MM.1S (cell line): ENCODE results near the gene GTF2H1.

Experiments used
- DNase-seq: peaks from one replicate; pipeline ENCODE4 v3.0.0-alpha.2; 2015
- H2AFZ ChIP-seq: fragments of 300-600 bp; sonication (generic); 2 replicates; pipeline ENCODE4 v1.6.0; 2016; ENCODE audit warnings: antibody characterized with exemption, low read length
- H3F3A ChIP-seq: fragments of 300-600 bp; sonication (generic); 2 replicates; pipeline ENCODE4 v1.6.1; 2016; ENCODE audit warnings: mild to moderate bottlenecking, antibody characterized with exemption, low read length, moderate library complexity, mixed read lengths; ENCODE audit not compliant: insufficient read depth
- H3K27ac ChIP-seq: fragments of 300-600 bp; sonication (generic); 2 replicates; pipeline ENCODE4 v1.5.1; 2016; ENCODE audit warnings: mild to moderate bottlenecking, low read length
- H3K27me3 ChIP-seq: fragments of 300-600 bp; sonication (generic); replicated peaks from 2 replicates; pipeline ENCODE4 v1.6.0; 2016; ENCODE audit warnings: low read length; ENCODE audit not compliant: insufficient read depth
- H3K36me3 ChIP-seq: fragments of 300-600 bp; sonication (generic); replicated peaks from 2 replicates; pipeline ENCODE4 v1.6.1; 2016; ENCODE audit warnings: mild to moderate bottlenecking, low read length, mixed read lengths; ENCODE audit not compliant: insufficient read depth
- H3K4me1 ChIP-seq: fragments of 300-600 bp; sonication (generic); 2 replicates; pipeline ENCODE4 v1.6.1; 2016; ENCODE audit warnings: low read length, mixed read lengths
- H3K4me2 ChIP-seq: fragments of 300-600 bp; sonication (generic); 2 replicates; pipeline ENCODE4 v1.6.0; 2016; ENCODE audit warnings: low read depth, low read length
- H3K4me3 ChIP-seq: fragments of 300-600 bp; sonication (generic); 2 replicates; pipeline ENCODE4 v1.5.1; 2016; ENCODE audit warnings: low read length, mixed read lengths
- H3K79me2 ChIP-seq: fragments of 300-600 bp; sonication (generic); 2 replicates; pipeline ENCODE4 v1.6.1; 2016; ENCODE audit warnings: mixed run types, low read length, mixed read lengths
- H3K9ac ChIP-seq: fragments of 300-600 bp; sonication (generic); 2 replicates; pipeline ENCODE4 v1.6.1; 2016; ENCODE audit warnings: low read length, mixed read lengths
- H3K9me2 ChIP-seq: fragments of 300-600 bp; sonication (generic); replicated peaks from 2 replicates; pipeline ENCODE4 v1.6.1; 2016; ENCODE audit warnings: mild to moderate bottlenecking, low read length, mixed read lengths; ENCODE audit not compliant: insufficient read depth
- H3K9me3 ChIP-seq: fragments of 300-600 bp; sonication (generic); replicated peaks from 2 replicates; pipeline ENCODE4 v1.6.1; 2016; ENCODE audit warnings: mild to moderate bottlenecking, low read length, mixed read lengths; ENCODE audit not compliant: insufficient read depth
- H4K20me1 ChIP-seq: fragments of 300-600 bp; sonication (generic); 2 replicates; pipeline ENCODE4 v1.6.1; 2016; ENCODE audit warnings: mild to moderate bottlenecking, low read length, moderate library complexity, mixed read lengths; ENCODE audit not compliant: insufficient read depth
- EZH2 ChIP-seq: fragments of 300-600 bp; sonication (generic); optimal IDR thresholded peaks from 2 replicates; pipeline ENCODE3; 2017; ENCODE audit warnings: low read depth, mild to moderate bottlenecking, antibody characterized with exemption, low read length, mixed read lengths
- EZH2phosphoT487 ChIP-seq: fragments of 300-600 bp; sonication (generic); IDR thresholded peaks from 2 replicates; pipeline ENCODE4 v1.6.1; 2018; ENCODE audit warnings: antibody characterized with exemption, low read length
- TF ChIP-seq, protein P1 (sequence below): fragments of 300-600 bp; sonication (generic); IDR thresholded peaks from 2 replicates; pipeline ENCODE4 v1.5.1; 2016; ENCODE audit warnings: antibody characterized with exemption, low read length, mixed read lengths

Gene GTF2H1

GRCh38 chr11:18294862-18295261 is 27.5 kb upstream of the GTF2H1 start:
- no peak for TF ChIP-seq EZH2phosphoT487
- TF ChIP-seq, protein P1, sequence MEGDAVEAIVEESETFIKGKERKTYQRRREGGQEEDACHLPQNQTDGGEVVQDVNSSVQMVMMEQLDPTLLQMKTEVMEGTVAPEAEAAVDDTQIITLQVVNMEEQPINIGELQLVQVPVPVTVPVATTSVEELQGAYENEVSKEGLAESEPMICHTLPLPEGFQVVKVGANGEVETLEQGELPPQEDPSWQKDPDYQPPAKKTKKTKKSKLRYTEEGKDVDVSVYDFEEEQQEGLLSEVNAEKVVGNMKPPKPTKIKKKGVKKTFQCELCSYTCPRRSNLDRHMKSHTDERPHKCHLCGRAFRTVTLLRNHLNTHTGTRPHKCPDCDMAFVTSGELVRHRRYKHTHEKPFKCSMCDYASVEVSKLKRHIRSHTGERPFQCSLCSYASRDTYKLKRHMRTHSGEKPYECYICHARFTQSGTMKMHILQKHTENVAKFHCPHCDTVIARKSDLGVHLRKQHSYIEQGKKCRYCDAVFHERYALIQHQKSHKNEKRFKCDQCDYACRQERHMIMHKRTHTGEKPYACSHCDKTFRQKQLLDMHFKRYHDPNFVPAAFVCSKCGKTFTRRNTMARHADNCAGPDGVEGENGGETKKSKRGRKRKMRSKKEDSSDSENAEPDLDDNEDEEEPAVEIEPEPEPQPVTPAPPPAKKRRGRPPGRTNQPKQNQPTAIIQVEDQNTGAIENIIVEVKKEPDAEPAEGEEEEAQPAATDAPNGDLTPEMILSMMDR, result no peak
- no peak for TF ChIP-seq EZH2
- Histone ChIP-seq H3K9me2 (no peaks in the 10 kb centered on the region), H3K27me3 (no peaks in the 10 kb centered on the region), H3K36me3 (no peaks in the 10 kb centered on the region; the same call in 1 of the 2 replicates), H3K9ac (no peak overlapping the region), H3F3A (no peaks in the 10 kb centered on the region), H3K4me1 (no peaks in the 10 kb centered on the region), H3K4me2 (no peak overlapping the region), H3K4me3 (no peak overlapping the region), H2AFZ (no peak overlapping the region), H3K27ac (no peak overlapping the region), H3K9me3 (no peaks in the 10 kb centered on the region), H4K20me1 (no peaks in the 10 kb centered on the region), H3K79me2 (no peaks in the 10 kb centered on the region)
- no peak for DNase-seq

DNA sequence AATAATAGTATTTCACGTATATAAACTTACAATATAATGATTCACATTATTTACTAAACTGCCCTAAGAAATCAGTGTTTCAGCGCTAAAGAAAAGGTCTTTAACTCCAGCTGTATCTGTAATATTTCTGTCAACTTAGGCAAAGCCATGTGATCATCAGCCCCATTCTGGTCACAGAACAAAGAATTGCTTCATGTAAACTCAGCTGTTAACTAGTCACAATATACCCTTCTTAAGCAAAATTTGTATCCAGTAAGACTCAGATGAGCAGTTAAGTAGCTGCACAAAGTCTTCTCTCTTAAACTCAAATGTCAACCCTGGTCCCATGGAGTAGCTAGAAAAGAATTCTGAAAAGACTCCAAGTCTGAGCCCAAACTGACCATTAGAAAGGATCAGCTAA is 27.1 kb upstream of the GTF2H1 start:
- Histone ChIP-seq H3K27me3 (no peaks in the 10 kb centered on the region), H3K9me2 (no peaks in the 10 kb centered on the region), H3K36me3 (no peaks in the 10 kb centered on the region; the same call in 1 of the 2 replicates), H3K4me2 (no peak overlapping the region), H3K27ac (no peak overlapping the region), H3K4me3 (no peak overlapping the region), H3K79me2 (no peaks in the 10 kb centered on the region), H3K4me1 (no peaks in the 10 kb centered on the region), H3K9ac (no peak overlapping the region), H2AFZ (no peak overlapping the region), H3F3A (no peaks in the 10 kb centered on the region), H3K9me3 (no peaks in the 10 kb centered on the region), H4K20me1 (no peaks in the 10 kb centered on the region)
- TF ChIP-seq, protein P1, result no peak
- TF ChIP-seq EZH2phosphoT487 (no peak), EZH2 (no peak)
- DNase-seq, result no peak

- no peaks in the 10 kb centered on the region for H3K27me3 ChIP-seq
- H3K36me3 ChIP-seq, result no peaks in the 10 kb centered on the region
- TF ChIP-seq, protein P1, result no peak
- TF ChIP-seq EZH2phosphoT487 (no peak), EZH2 (no peak)
- no peak overlapping the region for H3K4me2 ChIP-seq
- no peak for DNase-seq
- no peak overlapping the region for H3K4me3 ChIP-seq
- H2AFZ ChIP-seq, result no peak overlapping the region
- no peaks in the 10 kb centered on the region for H3K9me3 ChIP-seq
- H3K4me1 ChIP-seq, result no peaks in the 10 kb centered on the region
- H3F3A ChIP-seq, result no peaks in the 10 kb centered on the region
- no peaks in the 10 kb centered on the region for H4K20me1 ChIP-seq
- no peaks in the 10 kb centered on the region for H3K79me2 ChIP-seq
- H3K9me2 ChIP-seq, result no peaks in the 10 kb centered on the region
- no peak overlapping the region for H3K9ac ChIP-seq
- no peak overlapping the region for H3K27ac ChIP-seq
Observed at GRCh38 chr11:18299721-18300120, 22.6 kb upstream of the GTF2H1 start.
